ENCODE results near the gene VPS41. TPM values are rescaled to one million over a fixed set of nuclear protein-coding genes. Genes with fewer than 3 reads are reported as not detected.

VPS41 gene
- total RNA-seq, 4 donors from 2014 or later, result 31.4 to 57.2 (median 49.1) TPM

DNA sequence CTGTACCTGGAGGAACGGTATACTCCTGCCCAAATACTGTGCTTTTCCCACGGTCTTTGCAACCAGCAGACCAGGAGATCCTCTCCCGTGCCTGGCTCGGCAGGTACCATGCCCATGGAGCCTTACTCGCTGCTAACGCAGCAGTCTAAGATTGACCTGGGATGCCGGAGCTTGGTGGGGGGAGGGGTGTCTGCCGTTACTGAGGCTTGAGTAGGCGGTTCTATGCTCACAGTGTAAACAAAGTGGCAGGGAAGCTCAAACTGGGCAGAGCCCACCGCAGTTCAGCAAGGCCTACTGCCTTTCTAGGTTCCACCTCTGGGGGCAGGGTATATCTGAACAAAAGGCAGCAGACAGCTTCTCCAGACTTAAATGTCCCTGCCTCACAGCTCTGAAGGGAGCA, 22.7 kb downstream of the VPS41 start:
- no peak for TF ChIP-seq POLR2A (IDR thresholded peaks at IDR 0.05)
- TF ChIP-seq, protein P1, sequence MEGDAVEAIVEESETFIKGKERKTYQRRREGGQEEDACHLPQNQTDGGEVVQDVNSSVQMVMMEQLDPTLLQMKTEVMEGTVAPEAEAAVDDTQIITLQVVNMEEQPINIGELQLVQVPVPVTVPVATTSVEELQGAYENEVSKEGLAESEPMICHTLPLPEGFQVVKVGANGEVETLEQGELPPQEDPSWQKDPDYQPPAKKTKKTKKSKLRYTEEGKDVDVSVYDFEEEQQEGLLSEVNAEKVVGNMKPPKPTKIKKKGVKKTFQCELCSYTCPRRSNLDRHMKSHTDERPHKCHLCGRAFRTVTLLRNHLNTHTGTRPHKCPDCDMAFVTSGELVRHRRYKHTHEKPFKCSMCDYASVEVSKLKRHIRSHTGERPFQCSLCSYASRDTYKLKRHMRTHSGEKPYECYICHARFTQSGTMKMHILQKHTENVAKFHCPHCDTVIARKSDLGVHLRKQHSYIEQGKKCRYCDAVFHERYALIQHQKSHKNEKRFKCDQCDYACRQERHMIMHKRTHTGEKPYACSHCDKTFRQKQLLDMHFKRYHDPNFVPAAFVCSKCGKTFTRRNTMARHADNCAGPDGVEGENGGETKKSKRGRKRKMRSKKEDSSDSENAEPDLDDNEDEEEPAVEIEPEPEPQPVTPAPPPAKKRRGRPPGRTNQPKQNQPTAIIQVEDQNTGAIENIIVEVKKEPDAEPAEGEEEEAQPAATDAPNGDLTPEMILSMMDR (IDR thresholded peaks at IDR 0.05), result no peak
- no peaks in the 10 kb centered on the region for H3K9me3 ChIP-seq
- no peaks in the 10 kb centered on the region for H3K4me1 ChIP-seq
- no peaks in the 10 kb centered on the region for H3K27me3 ChIP-seq
- no peak overlapping the region for H3K4me3 ChIP-seq (replicated peaks in 1 of 3)
- WGBS, 2 donors, result 91 to 98% methylated on average over 9 to 10 of the region's 10 CpGs
- intact Hi-C loops (cut with DNase I), result no loop called here
- DNase-seq, result no peak
- H3K27ac ChIP-seq, result no peak overlapping the region
- no peaks in the 10 kb centered on the region for H3K36me3 ChIP-seq

DNA sequence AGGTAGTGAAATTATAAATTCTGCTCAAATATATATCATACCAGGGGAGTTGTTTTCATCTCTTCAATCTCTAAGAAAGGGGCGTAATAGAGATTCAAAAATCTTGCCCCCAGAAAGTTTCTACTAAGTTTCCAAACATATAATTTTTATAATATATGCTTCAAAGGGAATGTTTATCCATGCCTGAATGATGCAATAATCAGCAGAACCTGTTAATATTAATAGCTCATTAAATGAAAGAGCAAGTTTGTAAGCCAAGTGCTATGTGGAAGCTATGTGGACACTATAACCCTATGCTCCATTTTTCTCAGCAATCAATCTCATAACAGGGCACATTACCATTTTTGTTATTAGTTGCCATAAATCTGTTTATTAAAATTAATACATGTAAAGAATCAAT, 25.3 kb downstream of the VPS41 start:
- H3K4me1 ChIP-seq, result no peaks in the 10 kb centered on the region
- TF ChIP-seq, protein P1 (IDR thresholded peaks at IDR 0.05), result no peak
- no peak for TF ChIP-seq POLR2A (IDR thresholded peaks at IDR 0.05)
- DNase-seq, result no peak
- no peaks in the 10 kb centered on the region for H3K9me3 ChIP-seq
- intact Hi-C loops (cut with DNase I), result no loop called here
- WGBS, 2 donors, result 95 to 98% methylated on average over 1 of the region's 1 CpG
- H3K4me3 ChIP-seq (replicated peaks in 1 of 3), result no peak overlapping the region
- H3K27me3 ChIP-seq, result no peaks in the 10 kb centered on the region
- no peaks in the 10 kb centered on the region for H3K36me3 ChIP-seq
- no peak overlapping the region for H3K27ac ChIP-seq

DNA sequence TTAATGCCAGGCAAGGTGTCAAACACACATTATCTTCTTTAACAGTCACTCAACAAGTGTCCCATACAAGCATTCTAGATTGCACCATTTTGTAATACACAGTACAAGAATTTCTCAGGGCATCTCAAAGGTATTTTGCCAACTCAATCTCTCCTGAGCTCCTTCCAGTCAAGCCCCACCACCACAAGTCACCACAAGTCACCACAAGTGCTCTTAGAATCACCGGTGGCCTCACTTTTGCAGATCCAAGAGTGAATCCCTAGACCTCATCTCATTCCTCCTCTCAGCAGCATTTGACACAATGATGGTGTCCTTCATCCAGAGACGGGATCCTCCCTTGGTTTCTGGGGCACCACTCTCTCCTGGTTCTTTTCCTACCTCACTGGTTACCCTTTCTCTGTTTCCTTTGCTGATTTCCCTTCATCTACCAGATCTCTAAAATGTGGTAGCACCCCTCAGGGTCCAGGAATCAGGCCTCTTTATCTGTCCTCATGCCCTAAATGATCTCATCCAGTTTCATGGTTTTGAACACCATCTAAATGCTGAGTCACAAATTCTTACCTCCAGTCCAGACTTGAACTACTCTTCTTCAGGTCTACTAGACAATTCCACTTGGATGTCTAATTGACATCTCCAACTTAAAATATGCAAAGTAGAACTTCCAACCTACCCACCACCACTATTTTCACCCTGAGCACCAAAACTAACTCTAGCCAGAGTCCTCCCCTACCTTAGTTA, 26.9 kb downstream of the VPS41 start:
- H3K4me3 ChIP-seq (replicated peaks in 1 of 3), result no peak overlapping the region
- no peaks in the 10 kb centered on the region for H3K27me3 ChIP-seq
- H3K4me1 ChIP-seq, result no peaks in the 10 kb centered on the region
- intact Hi-C loops (cut with DNase I), result no loop called here
- TF ChIP-seq POLR2A (IDR thresholded peaks at IDR 0.05), result no peak
- TF ChIP-seq, protein P1 (IDR thresholded peaks at IDR 0.05), result no peak
- H3K9me3 ChIP-seq, result no peaks in the 10 kb centered on the region
- no peak for DNase-seq
- 52 to 95% methylated on average over 2 of the region's 2 CpGs for WGBS, 2 donors
- H3K27ac ChIP-seq, result no peak overlapping the region
- H3K36me3 ChIP-seq, result no peaks in the 10 kb centered on the region

DNA sequence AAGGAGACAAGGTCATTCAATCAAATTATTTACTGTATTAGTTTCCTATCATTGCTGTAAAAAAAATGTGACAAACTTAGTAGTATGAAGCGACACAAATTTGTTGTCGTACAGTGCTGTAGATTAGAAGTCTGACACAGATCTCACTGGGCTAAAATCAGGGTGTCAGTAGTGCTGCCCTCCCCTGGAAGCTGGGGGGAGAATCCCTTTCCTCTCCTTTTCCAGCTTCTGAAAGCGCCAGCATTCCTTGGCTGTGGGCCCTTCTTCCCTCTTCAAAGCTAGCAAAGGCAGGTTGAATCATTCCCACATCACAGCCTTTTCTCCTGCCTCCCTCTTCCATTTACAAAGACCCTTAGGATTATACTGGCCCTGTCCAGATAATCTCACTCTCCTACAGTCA, 28.0 kb downstream of the VPS41 start:
- TF ChIP-seq POLR2A (IDR thresholded peaks at IDR 0.05), result no peak
- TF ChIP-seq, protein P1 (IDR thresholded peaks at IDR 0.05), result no peak
- Histone ChIP-seq H3K27me3 (no peaks in the 10 kb centered on the region), H3K27ac (no peak overlapping the region), H3K4me1 (no peaks in the 10 kb centered on the region), H3K36me3 (no peaks in the 10 kb centered on the region), H3K9me3 (no peaks in the 10 kb centered on the region), H3K4me3 (replicated peaks in 1 of 3) (no peak overlapping the region)
- no peak for DNase-seq
- intact Hi-C loops (cut with DNase I), result no loop called here
- WGBS, 2 donors, result 96 to 100% methylated on average over 3 of the region's 3 CpGs

DNA sequence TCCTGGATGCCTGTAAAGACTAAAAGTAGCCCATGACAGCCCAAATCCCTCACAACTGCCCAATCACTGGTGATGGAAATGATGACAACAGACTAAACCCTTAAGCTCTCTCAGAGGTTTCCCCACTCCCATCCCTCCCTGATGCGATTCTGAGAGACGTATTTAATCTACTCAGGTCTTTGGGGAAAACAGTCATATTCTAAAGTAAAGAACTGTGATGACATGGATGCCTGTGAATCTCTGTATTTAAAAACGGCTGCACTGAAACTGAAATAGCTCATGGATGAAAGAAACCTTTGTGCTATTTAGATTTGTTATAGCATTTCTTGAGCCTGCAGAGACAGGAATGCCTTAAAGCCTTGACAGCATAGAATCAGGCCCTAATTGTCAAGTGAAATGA, 28.5 kb downstream of the VPS41 start:
- no peaks in the 10 kb centered on the region for H3K36me3 ChIP-seq
- DNase-seq, result no peak
- H3K9me3 ChIP-seq, result no peaks in the 10 kb centered on the region
- TF ChIP-seq, protein P1 (IDR thresholded peaks at IDR 0.05), result no peak
- no peak for TF ChIP-seq POLR2A (IDR thresholded peaks at IDR 0.05)
- intact Hi-C loops (cut with DNase I), result no loop called here
- H3K4me3 ChIP-seq (replicated peaks in 1 of 3), result no peak overlapping the region
- no peaks in the 10 kb centered on the region for H3K4me1 ChIP-seq
- no peak overlapping the region for H3K27ac ChIP-seq
- no peaks in the 10 kb centered on the region for H3K27me3 ChIP-seq
- 83 to 85% methylated on average over 3 of the region's 3 CpGs for WGBS, 2 donors
